GM18519 (cell line): ENCODE measurements around the gene TRPM3.
A peak's percentile ranks its signal among the peaks of the same experiment; 100 is the strongest.

ENCODE experiments used
- ATAC-seq: cut with Tn5 transposase; IDR thresholded peaks from one replicate; pipeline ENCODE4 v1.9.1; 2021; ENCODE audit warnings: mild to moderate bottlenecking, moderate library complexity; ENCODE audit not compliant: unreplicated experiment, low FRiP score

The TRPM3 gene

GRCh38 chr9:70504834-70505233, 616.6 kb downstream of the TRPM3 start:
- ATAC-seq, result no peak

GRCh38 chr9:70502690-70503089, 618.7 kb downstream of the TRPM3 start:
- no peak for ATAC-seq

GRCh38 chr9:70500793-70501192, 620.6 kb downstream of the TRPM3 start:
- ATAC-seq, result no peak

DNA sequence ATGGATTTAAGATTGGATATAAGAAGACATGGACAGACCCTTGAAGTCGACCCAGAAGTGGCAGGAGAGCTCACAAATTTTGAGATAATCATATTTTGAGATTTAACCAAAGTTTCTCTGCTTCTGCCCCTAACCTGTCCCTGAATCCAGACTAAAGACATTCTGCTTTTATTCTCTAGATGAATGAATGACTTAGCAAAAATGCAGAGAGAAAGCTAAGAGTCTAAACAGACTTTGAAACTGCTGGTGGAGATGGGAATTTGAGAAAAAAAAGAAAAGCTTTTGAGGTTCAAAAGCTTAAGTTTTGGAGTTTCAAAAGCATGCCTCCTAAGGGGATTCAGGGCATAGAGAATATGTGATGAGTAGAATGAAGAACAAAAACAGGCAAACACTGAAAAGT, 621.8 kb downstream of the TRPM3 start:
- no peak for ATAC-seq

DNA sequence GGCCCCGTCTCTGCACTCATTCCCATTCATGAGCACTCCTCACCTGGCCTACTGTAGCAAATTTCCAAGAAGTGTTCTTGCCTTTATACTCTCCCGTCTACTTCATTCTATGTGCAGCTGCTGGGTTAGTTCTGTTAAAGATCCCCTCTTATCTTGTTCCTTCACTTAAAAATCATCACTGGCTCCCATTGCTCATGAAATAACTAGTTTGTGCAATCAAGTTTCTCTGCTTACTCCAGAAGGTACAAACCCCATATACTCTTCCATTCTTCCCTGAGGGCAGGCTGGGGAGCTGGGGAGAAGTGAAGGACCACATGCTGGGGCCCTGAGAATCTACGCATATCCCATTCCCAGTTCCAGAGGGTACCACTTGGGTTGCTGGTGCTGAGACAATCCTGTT, 622.6 kb downstream of the TRPM3 start:
- ATAC-seq, result no peak

DNA sequence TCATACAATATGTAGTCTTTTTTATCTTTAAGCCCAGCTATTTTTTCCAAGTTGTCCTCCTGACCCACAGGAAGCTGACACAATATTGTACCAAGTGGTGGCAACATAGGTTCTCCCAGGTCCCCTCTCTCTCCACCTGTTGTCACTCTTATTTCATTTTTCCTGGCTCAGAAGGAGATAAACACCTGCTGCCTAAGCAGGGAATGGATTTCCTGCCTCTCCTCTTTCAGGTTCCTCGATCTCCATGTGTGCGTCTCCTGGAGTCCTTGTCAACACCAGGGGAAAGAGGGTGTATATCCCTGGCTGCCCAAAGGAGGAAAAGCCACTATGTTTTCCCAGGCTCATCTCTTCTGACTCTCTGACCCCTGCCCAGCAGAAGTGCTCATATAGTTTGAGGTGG, 625.2 kb downstream of the TRPM3 start:
- ATAC-seq, result no peak

DNA sequence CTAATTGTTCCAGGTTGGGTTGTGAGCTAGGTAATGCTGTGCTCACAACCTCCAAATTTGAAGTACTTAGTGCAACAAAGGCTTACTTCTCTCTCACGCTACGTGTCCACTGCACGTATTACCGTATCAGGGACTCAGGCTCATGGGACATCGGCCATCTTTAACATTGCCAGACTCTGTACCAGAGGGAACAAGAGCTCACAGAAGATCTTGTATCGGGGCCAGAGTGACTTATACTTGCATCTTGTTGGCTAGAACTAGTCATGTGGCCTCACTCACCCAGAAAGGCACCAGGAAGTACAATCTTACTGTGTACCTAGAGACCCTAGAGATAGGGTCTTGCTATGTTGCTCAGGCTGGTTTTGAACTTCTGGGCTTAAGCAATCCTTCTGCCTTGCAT, 625.9 kb downstream of the TRPM3 start:
- ATAC-seq, result no peak

GRCh38 chr9:70494221-70494620, 627.2 kb downstream of the TRPM3 start:
- ATAC-seq, result no peak

- ATAC-seq, result no peak
These were observed 628.4 kb downstream of the TRPM3 start for GRCh38 chr9:70493029-70493428.

DNA sequence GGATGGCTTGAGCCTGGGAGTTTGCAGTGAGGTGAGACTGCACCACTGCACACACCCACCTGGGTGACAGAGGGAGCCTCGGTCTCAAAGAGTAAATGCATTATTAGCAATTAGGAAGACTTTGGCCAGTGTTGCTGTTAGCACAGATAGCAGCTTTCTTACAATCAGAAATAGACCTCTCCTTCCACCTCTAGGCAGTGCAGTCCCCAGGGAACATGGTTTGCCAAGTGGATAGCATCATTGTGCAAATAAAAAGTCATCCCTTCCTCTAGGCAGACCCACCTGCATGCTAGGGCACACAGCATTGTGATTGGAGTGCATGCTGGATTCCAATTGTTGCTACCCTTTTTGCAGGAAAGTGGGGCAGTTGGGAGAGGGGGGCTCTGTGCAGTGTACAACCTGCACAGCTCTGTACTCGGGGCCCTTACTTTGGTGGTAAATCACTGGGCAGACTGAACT, 629.1 kb downstream of the TRPM3 start:
- no peak for ATAC-seq

DNA sequence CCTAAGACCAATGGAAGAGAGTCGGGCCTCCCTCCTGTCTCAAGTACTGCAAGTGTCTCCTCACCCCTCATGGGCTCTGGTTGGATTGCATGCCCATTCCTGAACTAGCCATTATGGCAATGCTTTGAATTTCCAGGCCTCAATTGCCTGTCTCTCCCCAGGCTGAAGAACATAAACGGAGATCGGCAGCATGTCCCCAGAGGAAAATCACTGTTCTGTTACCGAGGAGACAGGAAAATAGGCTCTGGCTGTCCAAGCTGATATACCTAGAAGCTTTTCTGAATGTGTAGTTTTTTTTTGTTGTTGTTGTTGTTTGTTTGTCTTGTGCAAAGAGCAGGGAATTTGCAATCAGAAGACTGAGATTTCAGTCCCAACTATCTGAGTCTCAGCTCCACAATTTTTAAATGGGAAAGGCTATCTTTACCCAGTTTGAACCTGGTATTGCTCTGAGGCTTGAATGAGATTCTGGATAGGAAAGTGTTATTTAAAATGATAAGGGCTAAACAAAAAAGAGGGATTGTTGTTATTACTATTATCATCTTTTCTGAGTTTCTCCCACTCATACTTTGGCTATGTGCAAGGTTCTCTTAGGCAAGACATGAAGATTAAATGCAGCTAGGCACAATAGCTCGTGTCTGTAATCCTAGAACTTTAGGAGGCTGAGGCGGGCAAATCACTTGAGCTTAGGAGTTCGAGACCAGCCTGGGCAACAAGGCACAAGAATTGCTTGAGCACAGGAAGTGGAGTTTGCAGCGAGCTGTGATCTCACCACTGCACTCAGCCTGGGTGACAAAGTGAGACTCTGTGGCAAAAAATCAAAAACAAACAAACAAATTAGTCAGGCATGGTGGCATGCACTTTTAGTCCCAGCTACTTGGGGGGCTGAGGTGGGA, 629.7 kb downstream of the TRPM3 start:
- no peak for ATAC-seq

DNA sequence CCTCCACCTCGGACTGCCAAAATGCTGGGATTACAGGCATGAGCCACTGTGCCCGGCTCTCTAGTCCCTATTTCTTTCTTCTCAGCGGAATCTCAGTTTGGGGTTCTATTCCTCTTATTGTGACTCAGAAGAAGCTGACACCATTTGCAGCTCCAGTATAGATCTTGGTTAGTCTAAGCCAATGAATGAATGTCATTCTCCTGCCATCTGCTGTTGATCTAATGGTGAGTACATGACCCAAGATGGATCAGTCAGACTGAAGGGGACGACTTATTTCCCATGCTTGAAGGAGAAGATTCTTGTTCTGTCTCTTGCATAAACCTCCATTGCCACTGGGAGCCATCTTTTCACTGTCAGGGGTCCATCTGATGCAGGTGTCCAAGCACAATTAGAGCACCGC, 630.9 kb downstream of the TRPM3 start:
- no peak for ATAC-seq

- no peak for ATAC-seq
These were observed 632.7 kb downstream of the TRPM3 start for GRCh38 chr9:70488793-70489105.

DNA sequence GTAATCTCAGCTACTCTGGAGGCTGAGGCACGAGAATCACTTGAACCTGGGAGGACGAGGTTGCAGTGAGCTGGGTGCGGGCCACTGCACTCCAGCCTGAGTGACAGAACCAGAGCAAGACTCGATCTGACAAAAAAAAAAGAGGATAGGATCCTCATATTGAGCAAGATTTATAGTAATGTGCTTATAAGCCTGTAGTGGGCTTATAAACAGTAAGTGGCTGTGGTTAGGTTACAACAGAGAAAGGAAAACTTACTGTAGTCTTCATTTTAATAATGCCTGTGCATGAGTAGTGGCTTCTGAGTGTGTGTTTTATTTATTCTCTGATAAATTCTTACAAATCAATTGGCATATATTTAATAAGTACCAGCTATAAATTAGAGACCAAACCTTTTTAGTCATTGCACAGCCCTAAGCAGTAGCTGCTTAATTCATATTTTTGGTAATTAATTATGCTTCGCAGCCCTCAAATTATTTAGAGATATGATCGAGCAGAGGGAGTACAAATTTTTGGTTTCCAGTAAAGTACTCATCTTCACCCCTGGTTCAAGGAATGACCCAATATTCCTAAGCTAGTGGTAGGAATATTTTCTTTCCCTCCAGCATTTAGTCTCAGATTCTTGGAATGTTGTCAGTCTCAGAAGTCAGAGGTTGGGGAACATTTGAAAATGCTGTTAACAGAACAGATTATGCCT, 633.2 kb downstream of the TRPM3 start:
- no peak for ATAC-seq

- ATAC-seq, result no peak
These were observed 635.3 kb downstream of the TRPM3 start for GRCh38 chr9:70486127-70486526.

- no peak for ATAC-seq
These were observed 636.1 kb downstream of the TRPM3 start for GRCh38 chr9:70485273-70485858.

DNA sequence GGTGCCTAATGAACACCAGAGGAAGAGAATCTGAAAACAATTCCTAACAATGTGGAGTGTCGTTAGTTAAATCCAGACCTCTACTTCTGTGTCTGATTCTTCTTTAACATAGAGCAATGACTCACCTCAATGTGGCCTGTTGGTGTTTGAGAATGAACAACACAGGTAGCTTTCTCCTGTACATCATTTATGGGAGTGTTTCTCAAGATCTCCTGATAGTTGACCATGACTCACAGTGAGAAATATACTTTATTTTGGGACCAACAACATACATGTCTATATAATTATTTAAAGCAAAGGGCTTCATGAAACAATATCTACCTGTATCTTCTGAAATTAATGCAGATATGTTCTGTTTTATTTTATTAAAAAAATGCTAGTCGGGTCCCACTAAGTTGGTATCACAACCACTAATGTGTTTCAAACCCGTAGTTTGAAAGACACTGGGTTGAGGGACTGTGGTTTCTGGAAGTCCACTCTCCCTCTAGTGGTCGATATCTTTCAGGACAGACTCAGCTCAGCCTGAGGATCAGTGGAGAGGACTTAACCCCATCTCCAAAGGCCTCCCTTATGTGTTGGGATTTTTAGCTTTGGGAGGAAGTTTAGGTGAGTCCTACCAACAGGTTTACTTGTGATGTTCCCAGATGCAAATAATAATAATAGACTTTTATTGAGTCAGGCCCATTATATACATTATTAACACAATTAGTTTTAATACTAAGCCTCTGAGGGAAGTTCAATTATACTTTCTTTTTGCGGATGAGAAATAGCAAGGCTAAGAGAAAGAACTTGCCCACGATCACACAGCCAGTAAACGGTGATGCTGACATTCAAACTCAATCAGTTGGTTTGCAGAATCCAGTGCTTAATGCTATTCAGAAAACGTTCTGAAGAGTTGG, 636.9 kb downstream of the TRPM3 start:
- ATAC-seq, result peak; percentile 59

DNA sequence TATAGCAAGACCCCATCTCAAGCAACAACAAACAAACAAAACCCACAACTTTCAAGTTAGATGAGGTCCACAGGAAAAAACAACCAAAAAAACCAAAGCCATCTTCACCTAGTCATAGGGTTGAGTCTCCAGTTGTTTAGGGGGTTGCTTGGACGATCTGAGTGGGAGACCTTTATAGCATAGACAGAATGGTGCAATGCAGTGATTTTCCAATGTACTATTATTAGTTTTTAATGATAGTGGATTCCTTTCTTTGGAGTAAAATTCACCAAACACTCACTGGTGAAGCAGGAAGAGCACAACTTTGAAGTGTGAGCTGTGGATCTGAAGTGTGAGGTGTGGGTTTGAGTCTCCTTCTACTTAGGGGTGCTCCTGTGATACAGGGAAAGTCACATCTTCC, 640.0 kb downstream of the TRPM3 start:
- no peak for ATAC-seq

DNA sequence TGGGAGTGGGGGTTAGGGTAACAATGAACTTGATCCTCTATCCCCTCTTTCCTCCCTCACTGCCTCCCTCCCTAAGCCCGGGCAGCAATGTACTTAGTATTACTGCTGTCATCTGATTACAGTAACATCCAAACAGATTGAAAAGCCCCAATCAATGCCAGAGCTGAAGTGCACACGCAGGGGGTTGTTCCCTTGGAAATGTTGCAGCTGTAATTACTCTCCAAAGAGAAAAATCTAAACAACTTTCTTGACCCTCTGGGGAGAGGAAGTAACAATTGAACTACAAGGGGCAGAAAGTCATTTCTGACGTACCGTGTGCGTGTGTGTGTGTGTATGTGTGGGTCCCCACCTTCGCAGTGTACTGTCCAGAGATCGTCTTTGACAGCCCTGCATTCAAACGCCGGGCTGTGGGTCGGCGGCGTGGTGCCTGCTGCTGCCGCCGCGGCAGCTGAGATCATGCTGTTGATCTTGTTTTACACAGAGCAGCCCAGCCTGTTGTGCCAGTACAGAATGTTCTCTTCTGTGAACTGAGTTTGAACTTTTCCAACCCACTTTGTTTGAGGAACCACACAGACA, 640.9 kb downstream of the TRPM3 start:
- ATAC-seq, result no peak

DNA sequence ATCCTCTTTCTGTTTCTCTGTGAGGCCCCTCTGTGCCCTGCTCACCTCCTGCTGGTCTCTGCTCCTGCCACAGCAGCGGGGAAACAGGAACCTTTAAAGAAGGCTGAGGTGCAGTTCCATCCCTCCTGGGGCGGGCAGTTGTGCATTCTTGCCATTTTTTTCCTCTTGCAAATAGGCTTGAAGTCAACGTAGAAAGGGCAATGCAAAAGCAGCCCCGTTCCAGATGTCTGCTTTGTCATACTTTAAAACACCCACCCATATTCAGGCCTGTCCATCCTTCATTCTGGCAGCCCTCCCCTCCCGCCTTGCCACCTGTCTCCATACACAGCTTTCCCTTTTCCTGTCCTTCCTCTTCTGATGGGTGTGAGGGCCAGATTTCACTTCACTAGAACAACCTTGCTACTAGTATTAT, 641.5 kb downstream of the TRPM3 start:
- no peak for ATAC-seq
